ENCODE data around the gene PTPRD.

Gene PTPRD

DNA sequence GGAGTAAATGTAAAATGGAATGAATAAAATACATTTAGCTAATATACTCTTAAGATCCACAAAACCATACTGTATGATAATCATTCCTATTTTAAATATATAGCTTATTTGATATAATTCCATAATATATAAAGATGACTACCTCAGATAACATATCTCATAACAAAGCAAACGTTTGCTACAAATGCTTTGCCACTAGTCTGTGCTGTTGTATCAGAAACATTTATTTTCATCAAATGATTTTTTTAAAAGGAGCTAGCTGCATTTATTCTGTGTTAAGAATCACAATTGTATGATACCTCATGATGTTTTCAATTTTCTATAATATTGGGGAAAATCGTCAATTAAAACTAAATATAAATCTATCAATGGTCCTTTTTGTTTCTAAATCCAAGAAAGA, 567.2 kb downstream of the PTPRD start:
- no peak for DNase-seq

DNA sequence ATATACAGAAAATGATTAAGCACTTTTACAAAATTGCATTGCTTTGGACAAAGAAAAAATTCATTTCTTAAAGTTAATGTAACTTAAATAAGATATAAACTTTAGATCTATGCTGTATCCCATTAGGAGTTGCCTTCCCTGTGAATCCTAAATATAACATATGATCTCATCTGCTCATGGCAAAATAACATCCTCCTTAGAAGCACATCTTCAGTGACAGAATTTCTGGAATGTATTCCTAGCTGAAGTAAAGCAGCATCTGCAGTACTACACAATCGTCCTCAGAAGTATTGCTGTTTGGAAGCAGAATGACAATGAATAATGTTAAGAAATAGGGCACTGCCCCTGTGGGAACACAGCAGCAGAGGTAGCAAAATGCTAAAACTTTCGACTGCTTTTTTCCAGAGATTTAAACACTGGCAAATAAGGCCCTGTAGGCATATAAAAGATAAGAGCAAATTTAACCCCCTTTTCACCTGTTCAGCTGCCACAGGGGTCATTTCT, 571.0 kb downstream of the PTPRD start:
- DNase-seq: no peak

GRCh38 chr9:10036095-10036494, 576.7 kb downstream of the PTPRD start:
- no peak for DNase-seq

DNA sequence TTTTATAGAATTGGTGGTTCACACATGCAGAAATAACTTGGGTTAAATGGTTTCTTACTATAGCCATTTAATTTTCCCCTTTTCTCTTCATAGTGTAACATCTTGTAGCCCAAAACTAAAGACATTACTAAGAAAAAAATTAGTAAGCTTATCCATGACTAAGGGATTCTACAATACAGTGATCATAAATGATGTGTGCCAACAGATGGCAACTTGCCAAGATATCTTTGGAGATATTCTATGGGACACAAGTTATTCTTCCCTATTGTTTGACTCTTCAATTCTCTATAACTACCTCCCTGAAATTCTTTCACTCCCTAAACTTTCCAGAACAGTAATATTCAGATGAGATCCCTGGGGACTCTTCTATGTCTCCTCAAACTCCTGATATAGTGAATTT, 580.6 kb downstream of the PTPRD start:
- no peak for DNase-seq

- DNase-seq: no peak
Measured at GRCh38 chr9:10026443-10026984, 586.3 kb downstream of the PTPRD start.

- no peak for DNase-seq
Measured at GRCh38 chr9:10015755-10016154, 597.0 kb downstream of the PTPRD start.

DNA sequence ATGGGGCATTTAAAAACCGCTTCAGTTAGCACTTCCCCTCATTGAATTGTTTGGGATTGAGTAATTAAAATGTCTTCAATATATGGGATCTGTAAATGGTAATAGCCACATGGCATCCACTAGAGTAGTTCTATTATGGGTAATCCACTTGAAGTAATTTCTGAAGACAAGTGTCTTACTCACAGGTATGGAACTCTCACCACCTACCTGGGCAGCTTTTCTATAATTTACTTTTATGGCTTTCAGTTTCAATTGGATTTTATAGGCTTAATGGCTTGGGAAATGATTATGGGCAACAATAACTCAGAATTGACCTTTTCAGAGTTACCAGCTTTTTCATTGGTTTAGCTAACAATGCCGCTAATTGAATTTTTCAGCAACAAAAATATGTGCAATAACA, 597.9 kb downstream of the PTPRD start:
- DNase-seq: no peak

DNA sequence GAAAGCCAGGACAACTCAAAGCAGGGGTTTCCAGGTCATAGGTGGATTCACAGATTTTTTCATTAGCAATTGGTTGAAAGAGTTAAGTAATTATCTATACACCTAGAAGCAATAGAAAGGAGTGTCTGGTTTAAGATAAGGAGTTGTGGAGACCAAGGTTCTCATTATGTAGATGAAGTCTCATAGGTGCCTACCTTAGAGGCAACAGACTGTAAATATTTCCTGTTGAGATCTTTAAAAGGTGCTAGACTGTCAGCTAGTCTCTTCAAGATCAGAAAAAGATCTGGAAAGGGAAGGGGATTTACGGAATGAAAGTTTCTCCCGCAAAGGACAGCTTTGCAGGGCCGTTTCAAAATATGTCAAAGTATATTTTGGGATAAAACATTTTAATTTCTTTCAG, 603.4 kb downstream of the PTPRD start:
- DNase-seq: no peak

- DNase-seq: no peak
Measured at GRCh38 chr9:10008101-10008799, 604.6 kb downstream of the PTPRD start.

- DNase-seq: no peak
Measured at GRCh38 chr9:10007356-10007755, 605.4 kb downstream of the PTPRD start.

- DNase-seq: no peak
Measured at GRCh38 chr9:10005206-10005605, 607.6 kb downstream of the PTPRD start.

DNA sequence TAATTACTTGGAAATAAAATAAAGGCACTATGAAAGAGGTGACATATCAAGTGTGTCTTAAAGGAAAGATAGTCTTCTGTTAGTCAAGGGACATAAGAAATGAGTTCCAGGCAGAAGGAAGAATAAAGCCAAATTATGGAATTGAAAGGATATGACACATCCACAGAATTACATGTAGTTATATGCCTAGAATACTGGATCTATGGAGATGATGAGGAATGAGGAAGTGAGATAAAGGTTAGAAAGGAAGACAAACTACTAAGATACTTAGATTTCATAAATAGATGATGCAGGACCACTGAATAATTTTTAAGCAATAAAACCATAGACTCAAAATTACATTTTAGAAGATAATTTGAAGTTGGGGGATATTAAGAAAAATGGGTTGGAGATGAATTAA, 609.8 kb downstream of the PTPRD start:
- DNase-seq: no peak

GRCh38 chr9:10000669-10001068, 612.1 kb downstream of the PTPRD start:
- DNase-seq: no peak

DNA sequence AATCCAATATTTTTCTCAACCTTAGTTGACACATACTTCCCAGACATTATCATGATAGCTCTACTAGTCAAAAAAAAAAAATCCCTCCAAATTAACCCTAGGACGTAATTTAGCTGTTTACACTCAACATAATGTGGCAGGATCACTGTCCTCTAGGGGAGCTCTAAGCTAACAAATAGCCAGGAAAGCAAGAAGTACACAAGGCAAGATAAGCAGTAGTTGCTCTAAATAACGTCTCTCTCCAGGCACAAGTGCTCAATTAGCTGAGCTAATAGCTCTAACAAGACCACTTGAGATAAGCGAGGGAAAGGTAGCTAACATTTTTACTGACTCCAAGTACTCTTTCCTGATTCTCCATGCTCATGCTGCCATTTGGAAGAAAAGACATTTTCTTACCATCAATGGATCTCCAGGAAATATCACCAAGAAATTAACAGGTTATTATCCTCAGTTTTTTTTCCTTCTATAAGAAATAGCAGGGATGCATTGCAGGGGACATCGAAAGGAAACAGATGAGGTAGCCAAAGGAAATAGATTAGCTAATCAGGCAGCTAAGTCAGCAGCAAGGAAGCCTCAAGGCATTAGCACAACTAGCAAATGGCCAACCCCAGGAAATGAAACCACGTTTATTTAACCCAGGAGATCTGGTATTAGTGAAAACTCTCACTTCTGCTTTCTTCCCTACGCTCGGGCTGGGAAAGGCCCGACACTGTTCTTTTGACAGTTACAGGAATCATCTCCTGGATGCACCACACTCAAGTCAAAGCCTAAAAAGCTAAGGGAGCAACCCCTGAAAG, 614.1 kb downstream of the PTPRD start:
- DNase-seq: no peak

- no peak for DNase-seq
Measured at GRCh38 chr9:9997585-9997984, 615.2 kb downstream of the PTPRD start.

GRCh38 chr9:9996259-9996658, 616.5 kb downstream of the PTPRD start:
- no peak for DNase-seq

DNA sequence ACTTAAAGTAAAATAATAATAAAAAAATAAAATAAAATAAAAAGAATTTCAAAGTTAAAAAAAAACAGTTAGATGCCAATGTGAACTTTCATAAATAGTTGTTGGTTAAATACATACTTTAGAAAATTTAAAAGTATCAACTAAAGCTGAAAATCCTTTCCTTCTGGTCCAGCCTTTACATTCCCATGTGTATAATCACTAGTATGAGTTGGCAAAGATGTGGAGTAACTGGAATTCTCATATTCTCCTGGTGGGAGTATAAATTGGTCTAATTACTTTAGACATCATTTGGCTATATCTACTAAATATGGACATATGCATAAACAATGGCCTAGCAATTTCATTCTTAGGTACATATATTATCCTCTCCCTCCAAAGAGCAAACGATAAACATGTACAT, 619.9 kb downstream of the PTPRD start:
- DNase-seq: no peak

GRCh38 chr9:9973062-9973461, 639.7 kb downstream of the PTPRD start:
- DNase-seq: no peak

GRCh38 chr9:9970514-9970913, 642.3 kb downstream of the PTPRD start:
- no peak for DNase-seq

- no peak for DNase-seq
Measured at GRCh38 chr9:9963841-9964240, 649.0 kb downstream of the PTPRD start.

GRCh38 chr9:9961934-9962333, 650.9 kb downstream of the PTPRD start:
- no peak for DNase-seq

- no peak for DNase-seq
Measured at GRCh38 chr9:9961487-9961886, 651.3 kb downstream of the PTPRD start.

DNA sequence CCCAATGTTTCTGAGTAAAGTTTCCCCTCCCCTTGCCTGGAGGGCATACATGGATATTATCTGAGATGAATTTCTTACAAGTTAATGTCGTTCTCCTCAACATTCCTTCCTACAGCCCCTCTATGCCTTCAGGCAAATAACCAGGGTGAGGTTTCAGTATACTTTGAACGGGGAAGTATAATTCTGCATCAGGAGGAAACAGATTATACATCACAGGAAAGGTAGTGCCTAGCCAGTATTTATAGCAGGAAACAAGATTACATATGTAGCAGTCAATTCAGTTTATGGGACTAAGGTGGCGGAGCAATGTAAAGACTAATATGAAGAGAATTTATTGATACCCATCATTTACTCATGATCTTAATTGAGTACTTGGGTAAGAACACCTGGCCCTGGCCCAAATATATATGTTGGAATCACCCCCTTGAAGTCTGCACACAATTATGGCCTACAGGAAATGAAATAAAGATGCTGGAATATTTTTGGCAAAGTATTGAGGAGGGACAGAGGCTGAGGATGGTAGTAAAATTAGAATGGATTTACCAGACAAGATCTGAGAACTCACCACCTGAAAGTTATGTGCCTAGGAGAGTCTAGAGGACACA, 661.1 kb downstream of the PTPRD start:
- no peak for DNase-seq

GRCh38 chr9:9950813-9951212, 662.0 kb downstream of the PTPRD start:
- DNase-seq: no peak

Measured in activated T-cell treated with anti-CD3 and anti-CD28 coated beads for 4 hours (primary cell).